GM21737 (cell line): Measurements from ENCODE around the gene INPP5D.
"Not testable (repeated sequence)": the region's sequence is repeated elsewhere in the genome, so short reads cannot be mapped to it uniquely, and the experiment has no call there.

Experiments
- ATAC-seq: cut with Tn5 transposase; IDR thresholded peaks from one replicate; pipeline ENCODE4 v1.9.1; 2021; ENCODE audit warnings: mild to moderate bottlenecking, moderate library complexity; ENCODE audit not compliant: unreplicated experiment

Gene INPP5D

GRCh38 chr2:233051241-233052149 lies 8.6 kb upstream of the INPP5D start:
- ATAC-seq, result no peak

GRCh38 chr2:233052517-233052916 lies 7.6 kb upstream of the INPP5D start:
- not testable (repeated sequence) for ATAC-seq

GRCh38 chr2:233053928-233054784 lies 6.0 kb upstream of the INPP5D start:
- no peak for ATAC-seq

GRCh38 chr2:233055362-233055761 lies 4.8 kb upstream of the INPP5D start:
- no peak for ATAC-seq

- ATAC-seq, result no peak
Measured at GRCh38 chr2:233056961-233057605, 3.1 kb upstream of the INPP5D start.

GRCh38 chr2:233058717-233059546 lies 1.2 kb upstream of the INPP5D start:
- ATAC-seq, result no peak

- ATAC-seq, result peak; percentile 3
Measured at GRCh38 chr2:233059547-233059796, 670 bp upstream of the INPP5D start.

GRCh38 chr2:233060501-233060979 lies 398 bp downstream of the INPP5D start:
- no peak for ATAC-seq

GRCh38 chr2:233060980-233061590 lies 943 bp downstream of the INPP5D start:
- ATAC-seq, result no peak

GRCh38 chr2:233061591-233062450 lies 1.7 kb downstream of the INPP5D start:
- ATAC-seq, result no peak

GRCh38 chr2:233062451-233062850 lies 2.3 kb downstream of the INPP5D start:
- ATAC-seq, result no peak

- ATAC-seq, result no peak
Measured at GRCh38 chr2:233062946-233063268, 2.8 kb downstream of the INPP5D start.

- peak; percentile 43 for ATAC-seq
Measured at GRCh38 chr2:233063269-233063975, 3.3 kb downstream of the INPP5D start.

GRCh38 chr2:233063976-233064411 lies 3.9 kb downstream of the INPP5D start:
- ATAC-seq, result no peak

GRCh38 chr2:233064530-233065199 lies 4.5 kb downstream of the INPP5D start:
- ATAC-seq, result no peak

GRCh38 chr2:233065200-233065589 lies 5.1 kb downstream of the INPP5D start:
- not testable (repeated sequence) for ATAC-seq

- no peak for ATAC-seq
Measured at GRCh38 chr2:233065954-233066470, 5.9 kb downstream of the INPP5D start.
